ENCODE data around the gene SLC5A11.

DNA sequence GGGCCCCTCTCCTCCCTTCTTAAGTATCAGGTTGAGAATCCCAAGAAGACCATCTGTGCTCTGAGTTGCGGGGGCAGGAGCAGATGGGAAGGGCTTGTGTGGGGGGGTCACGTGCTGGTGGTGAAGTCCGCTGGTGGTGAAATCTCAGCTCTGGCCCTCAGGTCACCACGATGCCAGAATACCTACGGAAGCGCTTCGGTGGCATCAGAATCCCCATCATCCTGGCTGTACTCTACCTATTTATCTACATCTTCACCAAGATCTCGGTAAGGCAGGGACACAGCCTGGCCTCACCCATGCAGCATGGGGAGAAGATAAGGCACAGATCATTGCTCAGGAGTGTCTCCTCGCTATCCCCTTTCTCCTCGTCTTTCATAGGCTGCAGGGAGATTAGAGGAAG is 29.7 kb downstream of the SLC5A11 start:
- no peak for TF ChIP-seq POLR2AphosphoS5 (IDR thresholded peaks at IDR 0.05; ENCODE audit: low read depth, low read length)
- TF ChIP-seq, protein P1, sequence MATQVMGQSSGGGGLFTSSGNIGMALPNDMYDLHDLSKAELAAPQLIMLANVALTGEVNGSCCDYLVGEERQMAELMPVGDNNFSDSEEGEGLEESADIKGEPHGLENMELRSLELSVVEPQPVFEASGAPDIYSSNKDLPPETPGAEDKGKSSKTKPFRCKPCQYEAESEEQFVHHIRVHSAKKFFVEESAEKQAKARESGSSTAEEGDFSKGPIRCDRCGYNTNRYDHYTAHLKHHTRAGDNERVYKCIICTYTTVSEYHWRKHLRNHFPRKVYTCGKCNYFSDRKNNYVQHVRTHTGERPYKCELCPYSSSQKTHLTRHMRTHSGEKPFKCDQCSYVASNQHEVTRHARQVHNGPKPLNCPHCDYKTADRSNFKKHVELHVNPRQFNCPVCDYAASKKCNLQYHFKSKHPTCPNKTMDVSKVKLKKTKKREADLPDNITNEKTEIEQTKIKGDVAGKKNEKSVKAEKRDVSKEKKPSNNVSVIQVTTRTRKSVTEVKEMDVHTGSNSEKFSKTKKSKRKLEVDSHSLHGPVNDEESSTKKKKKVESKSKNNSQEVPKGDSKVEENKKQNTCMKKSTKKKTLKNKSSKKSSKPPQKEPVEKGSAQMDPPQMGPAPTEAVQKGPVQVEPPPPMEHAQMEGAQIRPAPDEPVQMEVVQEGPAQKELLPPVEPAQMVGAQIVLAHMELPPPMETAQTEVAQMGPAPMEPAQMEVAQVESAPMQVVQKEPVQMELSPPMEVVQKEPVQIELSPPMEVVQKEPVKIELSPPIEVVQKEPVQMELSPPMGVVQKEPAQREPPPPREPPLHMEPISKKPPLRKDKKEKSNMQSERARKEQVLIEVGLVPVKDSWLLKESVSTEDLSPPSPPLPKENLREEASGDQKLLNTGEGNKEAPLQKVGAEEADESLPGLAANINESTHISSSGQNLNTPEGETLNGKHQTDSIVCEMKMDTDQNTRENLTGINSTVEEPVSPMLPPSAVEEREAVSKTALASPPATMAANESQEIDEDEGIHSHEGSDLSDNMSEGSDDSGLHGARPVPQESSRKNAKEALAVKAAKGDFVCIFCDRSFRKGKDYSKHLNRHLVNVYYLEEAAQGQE (IDR thresholded peaks at IDR 0.05; ENCODE audit: insufficient read depth in 1 of 2, low read depth in 2 of 2, low read length in 2 of 2) = no peak

Measured in PFSK-1 (cell line).